Vagina (tissue), 2 donors: ENCODE results near the gene NANOS3. TPM values are rescaled to one million over a fixed set of nuclear protein-coding genes. Genes with fewer than 3 reads are reported as not detected.

Experiments
- DNase-seq, 2 donors: peaks; one replicate each; pipeline ENCODE4 v3.0.0-alpha.2; 2017; ENCODE audit errors: extremely low spot score in 2 of 2
- H3K27ac ChIP-seq: fragments of 200-600 bp; sonication (generic); one replicate; pipeline ENCODE4 v1.5.1; 2019
- H3K27me3 ChIP-seq: fragments of 200-600 bp; sonication (generic); one replicate; pipeline ENCODE4 v1.5.1; 2019
- H3K36me3 ChIP-seq, 2 donors: fragments of 200-600 bp; sonication (generic); one replicate each; pipeline ENCODE4 v1.5.1; 2017 to 2019
- H3K4me1 ChIP-seq: fragments of 200-600 bp; sonication (generic); one replicate; pipeline ENCODE4 v1.5.1; 2019
- H3K4me3 ChIP-seq, 2 donors: fragments of 200-600 bp; sonication (generic); 1 replicate in 1 of 2; 2 replicates in 1 of 2; pipeline ENCODE4 v1.5.1; 2016 to 2019
- H3K9me3 ChIP-seq: fragments of 200-600 bp; sonication (generic); one replicate; pipeline ENCODE4 v1.5.1; 2019
- CTCF ChIP-seq, 3 experiments: fragments of 450-650 bp in 2 of 3; fragments of 200-600 bp in 1 of 3; sonication (generic) in 1 of 3; IDR thresholded peaks; one replicate each; pipeline ENCODE4 v1.5.1; 2017 to 2019; ENCODE audit warnings: antibody characterized with exemption in 3 of 3, mild to moderate bottlenecking in 2 of 3, moderate library complexity in 2 of 3
- POLR2A ChIP-seq, 2 donors: fragments of 450-650 bp; IDR thresholded peaks; one replicate each; pipeline ENCODE4 v1.6.1; 2017; ENCODE audit warnings: antibody characterized with exemption in 2 of 2, mild to moderate bottlenecking in 2 of 2, moderate library complexity in 2 of 2
- POLR2AphosphoS5 ChIP-seq, 2 donors: sonication (generic); formaldehyde crosslinking; IDR thresholded peaks; one replicate each; pipeline ENCODE4 v1.9.0; 2017; ENCODE audit warnings: antibody characterized with exemption in 2 of 2, mild to moderate bottlenecking in 2 of 2, low read depth in 1 of 2; ENCODE audit not compliant: insufficient read depth in 1 of 2
- intact Hi-C: fragments of 100-400 bp; cut with DNase I; formaldehyde crosslinking; loops from one replicate; pipeline ENCODE4 v1.15.1; 2023
- total RNA-seq: library from RNA; depleted of rRNA; stranded (reverse); fragments of >200 nt; gene quantifications from one replicate; pipeline ENCODE4 v1.2.3, GENCODE V29; 2016

NANOS3 gene
- total RNA-seq, 1 donor from 2014 or later = not detected

DNA sequence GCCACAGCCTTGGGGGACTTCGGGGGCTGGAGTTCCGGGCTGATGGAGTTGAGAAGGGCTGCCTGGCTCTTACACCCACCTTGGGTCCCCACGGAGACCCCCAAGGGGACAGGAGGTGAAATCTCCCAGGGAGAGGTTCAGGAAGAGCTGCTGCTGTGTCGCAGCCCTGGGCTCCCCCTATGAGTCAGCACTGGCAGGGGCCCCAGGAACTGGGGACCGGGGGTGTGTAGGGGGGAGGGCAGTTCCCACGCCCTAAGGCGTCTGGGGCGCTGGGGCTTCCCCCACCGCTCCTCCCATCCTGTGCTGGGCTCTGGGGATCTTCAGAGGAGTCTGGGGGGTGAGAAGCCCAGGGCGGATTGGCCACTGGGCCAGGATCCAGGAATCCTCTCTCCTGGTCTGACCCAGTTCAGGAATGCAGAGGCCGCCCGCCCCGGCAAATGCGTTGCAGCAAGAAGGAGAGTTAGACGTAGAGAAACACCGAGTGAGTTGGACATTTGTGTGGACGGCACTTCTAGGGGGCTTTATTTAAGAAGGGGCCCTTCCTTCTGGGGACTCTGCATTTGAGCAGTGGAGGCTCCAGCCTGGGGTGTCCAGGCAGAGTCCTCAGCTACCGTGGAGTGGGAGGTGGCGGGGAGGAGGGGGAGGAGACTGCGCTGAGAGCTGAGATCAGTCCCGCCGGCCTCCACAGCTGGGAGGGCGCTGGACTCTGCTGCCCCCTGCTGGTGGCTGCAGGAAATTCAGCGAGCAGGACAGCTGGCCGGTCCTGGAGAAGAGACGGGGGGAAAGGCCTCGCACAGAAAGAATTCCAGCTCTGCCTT, 15.0 kb upstream of the NANOS3 start:
- no peak for DNase-seq
- Histone ChIP-seq H3K4me3 (peak overlapping the region; percentile 40 to 46), H3K36me3 (no peaks in the 10 kb centered on the region), H3K9me3 (no peaks in the 10 kb centered on the region), H3K27me3 (no peaks in the 10 kb centered on the region), H3K27ac (peak overlapping the region; percentile 97), H3K4me1 (peaks cover 30% of the 10 kb centered on the region)
- intact Hi-C loops = loop anchor here (5.0 kb wide), 1 partner anchor 75 kb away; no protein-coding TSS in a partner anchor
- TF ChIP-seq POLR2A (IDR thresholded peaks at IDR 0.05) (peak in 1 of 2 donors; percentile 42), CTCF (IDR thresholded peaks at IDR 0.05) (peak; percentile 95 to 100 (median 98)), POLR2AphosphoS5 (IDR thresholded peaks at IDR 0.05; ENCODE audit: insufficient read depth in 1 of 2, low read depth in 1 of 2) (peak; percentile 71 to 90)

GRCh38 chr19:13864046-13864666, 12.8 kb upstream of the NANOS3 start:
- Histone ChIP-seq H3K27ac (peak overlapping the region; percentile 68), H3K4me3 (no peak overlapping the region), H3K9me3 (no peaks in the 10 kb centered on the region), H3K27me3 (no peaks in the 10 kb centered on the region), H3K4me1 (peaks cover 30% of the 10 kb centered on the region), H3K36me3 (no peaks in the 10 kb centered on the region)
- TF ChIP-seq POLR2A (IDR thresholded peaks at IDR 0.05) (no peak), CTCF (IDR thresholded peaks at IDR 0.05) (no peak), POLR2AphosphoS5 (IDR thresholded peaks at IDR 0.05; ENCODE audit: insufficient read depth in 1 of 2, low read depth in 1 of 2) (no peak)
- intact Hi-C loops = loop anchor here (5.0 kb wide), 1 partner anchor 77 kb away; no protein-coding TSS in a partner anchor
- no peak for DNase-seq

DNA sequence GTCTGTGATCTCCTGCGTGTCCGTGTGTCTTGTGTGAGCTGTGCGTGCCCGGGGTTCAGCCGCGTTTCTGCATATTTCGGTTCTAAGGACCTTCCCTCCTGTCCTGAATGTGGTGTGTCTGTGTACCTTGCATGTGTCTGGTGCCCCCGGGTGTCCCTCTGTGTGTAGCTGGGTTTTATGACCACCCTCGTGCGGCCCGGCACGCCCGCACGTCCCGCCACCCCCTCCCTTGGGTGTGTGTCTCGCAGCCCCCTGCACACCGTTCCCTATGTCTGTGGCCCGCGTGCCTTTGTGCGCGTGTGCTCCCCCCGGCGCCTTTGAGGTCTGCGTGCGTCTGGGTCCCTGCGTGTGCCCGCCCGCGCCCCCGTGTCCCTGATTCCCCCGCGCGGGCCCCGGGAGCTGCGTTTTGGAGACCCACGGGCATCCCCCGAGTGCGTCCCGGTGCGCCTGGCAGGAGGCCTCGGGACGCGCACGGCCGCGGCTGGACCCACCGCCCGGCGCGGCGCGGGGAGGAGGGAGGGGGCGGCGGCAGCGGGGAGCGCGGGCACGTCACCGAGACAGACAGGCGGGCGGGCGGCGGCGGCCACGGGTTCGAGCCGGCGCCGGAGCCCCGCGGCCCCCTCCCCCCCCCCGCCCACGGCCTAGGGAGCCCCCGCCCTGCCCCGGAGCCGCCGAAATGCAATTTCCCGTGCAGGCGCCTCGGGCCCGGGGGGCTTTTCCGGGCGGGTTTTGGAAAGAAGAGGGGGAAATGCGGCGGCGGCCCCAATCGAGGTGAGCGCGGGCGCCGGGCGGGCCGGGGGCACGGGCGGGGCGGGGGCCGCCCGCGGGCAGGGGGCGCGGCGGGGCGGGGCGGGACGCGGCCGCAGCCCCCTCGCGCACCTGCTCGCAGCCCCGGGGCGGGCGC, 12.0 kb upstream of the NANOS3 start:
- intact Hi-C loops = loop anchor here (5.0 kb wide), 1 partner anchor 78 kb away; no protein-coding TSS in a partner anchor
- no peaks in the 10 kb centered on the region for H3K9me3 ChIP-seq
- no peaks in the 10 kb centered on the region for H3K27me3 ChIP-seq
- H3K36me3 ChIP-seq = no peaks in the 10 kb centered on the region
- no peak for DNase-seq
- H3K4me1 ChIP-seq = peaks cover 30% of the 10 kb centered on the region
- peak overlapping the region; percentile 68 for H3K27ac ChIP-seq
- TF ChIP-seq POLR2A (IDR thresholded peaks at IDR 0.05) (no peak), POLR2AphosphoS5 (IDR thresholded peaks at IDR 0.05; ENCODE audit: insufficient read depth in 1 of 2, low read depth in 1 of 2) (no peak), CTCF (IDR thresholded peaks at IDR 0.05) (no peak)
- peak overlapping the region; percentile 59 to 92 for H3K4me3 ChIP-seq

DNA sequence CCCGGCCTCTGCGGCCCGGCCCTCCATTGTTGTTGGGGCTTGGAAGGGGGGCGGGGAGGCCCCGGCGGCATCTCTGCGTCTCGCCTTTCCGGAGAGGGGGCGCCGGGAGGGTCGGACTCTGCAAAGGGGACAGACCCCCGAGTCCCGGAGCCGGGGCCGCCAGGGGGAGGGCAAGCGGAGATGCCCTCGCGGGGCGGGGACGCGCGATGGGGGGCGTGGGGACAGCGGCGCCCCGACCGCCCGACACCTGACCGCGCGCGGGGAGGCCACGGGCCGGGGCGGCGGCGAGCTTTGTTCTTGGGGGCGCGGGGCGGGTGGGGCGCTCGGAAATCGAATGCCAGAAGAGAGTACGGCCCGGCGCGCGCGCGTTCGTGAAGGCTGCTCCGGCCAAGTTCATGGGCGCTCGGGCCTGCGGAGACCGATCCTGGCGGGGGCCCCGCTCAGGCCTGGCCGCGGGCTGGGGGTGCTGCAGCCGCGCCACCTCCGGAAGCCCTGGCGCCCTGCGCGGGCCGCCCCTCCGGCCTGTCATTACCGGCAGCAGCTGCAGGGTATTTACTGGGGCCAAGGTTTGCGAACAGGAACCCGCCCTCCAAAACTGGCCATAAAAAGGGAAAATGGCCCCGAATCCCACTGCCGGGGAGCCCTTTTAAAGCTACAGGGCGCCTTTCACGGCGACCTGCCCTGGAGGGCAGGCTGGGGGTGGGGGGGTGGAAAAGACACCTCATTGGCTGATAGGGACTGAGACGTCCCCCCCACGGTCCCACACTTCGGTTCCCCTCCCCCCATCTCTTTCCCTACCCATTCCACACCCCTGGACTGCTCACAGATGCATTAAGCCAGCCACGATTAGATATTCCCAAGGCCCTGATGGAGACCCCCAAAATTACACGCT, 11.1 kb upstream of the NANOS3 start:
- intact Hi-C loops = no loop called here
- Histone ChIP-seq H3K36me3 (no peaks in the 10 kb centered on the region), H3K9me3 (no peaks in the 10 kb centered on the region), H3K27me3 (no peaks in the 10 kb centered on the region), H3K4me1 (peaks cover 28% of the 10 kb centered on the region), H3K27ac (peak overlapping the region; percentile 62), H3K4me3 (peak overlapping the region; percentile 59 to 92)
- DNase-seq = no peak
- no peak for TF ChIP-seq POLR2A (IDR thresholded peaks at IDR 0.05)
- TF ChIP-seq POLR2AphosphoS5 (IDR thresholded peaks at IDR 0.05; ENCODE audit: insufficient read depth in 1 of 2, low read depth in 1 of 2) = no peak
- TF ChIP-seq CTCF (IDR thresholded peaks at IDR 0.05) = no peak
